ENCODE results near the gene CD86.

The CD86 gene

DNA sequence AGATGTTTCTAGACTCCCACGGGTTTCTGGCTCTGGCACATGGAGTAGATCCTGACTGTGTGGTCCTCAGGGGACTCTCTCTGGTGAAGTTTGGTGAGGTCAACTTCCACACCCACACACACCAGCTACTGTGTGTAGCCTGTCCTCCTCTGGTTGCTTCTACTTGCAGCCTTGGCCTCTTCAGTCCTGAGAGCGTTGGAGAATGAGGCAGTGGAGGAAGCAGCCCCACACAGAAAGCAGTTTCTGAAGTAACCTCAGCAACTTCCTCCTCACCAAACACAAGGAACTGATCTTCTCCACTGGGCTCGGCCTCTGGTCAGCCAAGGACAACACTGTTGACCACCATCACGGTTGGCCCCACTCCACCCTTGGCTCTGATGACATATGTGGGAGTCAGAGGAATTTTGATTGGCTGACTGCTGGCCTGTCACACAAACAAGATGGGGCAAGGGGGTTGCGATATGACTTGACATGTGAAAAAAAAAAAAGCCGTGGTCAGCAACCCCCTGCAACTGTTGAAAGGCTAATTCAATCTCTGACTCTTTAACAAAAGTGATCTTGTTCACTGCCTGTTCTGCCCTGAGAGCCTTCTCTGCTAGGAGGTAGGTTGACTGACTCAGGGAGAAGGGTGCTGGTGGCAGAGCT is 19.6 kb downstream of the CD86 start:
- H3K27me3 ChIP-seq (replicated peaks), result no peaks in the 10 kb centered on the region
- TF ChIP-seq, protein P1, sequence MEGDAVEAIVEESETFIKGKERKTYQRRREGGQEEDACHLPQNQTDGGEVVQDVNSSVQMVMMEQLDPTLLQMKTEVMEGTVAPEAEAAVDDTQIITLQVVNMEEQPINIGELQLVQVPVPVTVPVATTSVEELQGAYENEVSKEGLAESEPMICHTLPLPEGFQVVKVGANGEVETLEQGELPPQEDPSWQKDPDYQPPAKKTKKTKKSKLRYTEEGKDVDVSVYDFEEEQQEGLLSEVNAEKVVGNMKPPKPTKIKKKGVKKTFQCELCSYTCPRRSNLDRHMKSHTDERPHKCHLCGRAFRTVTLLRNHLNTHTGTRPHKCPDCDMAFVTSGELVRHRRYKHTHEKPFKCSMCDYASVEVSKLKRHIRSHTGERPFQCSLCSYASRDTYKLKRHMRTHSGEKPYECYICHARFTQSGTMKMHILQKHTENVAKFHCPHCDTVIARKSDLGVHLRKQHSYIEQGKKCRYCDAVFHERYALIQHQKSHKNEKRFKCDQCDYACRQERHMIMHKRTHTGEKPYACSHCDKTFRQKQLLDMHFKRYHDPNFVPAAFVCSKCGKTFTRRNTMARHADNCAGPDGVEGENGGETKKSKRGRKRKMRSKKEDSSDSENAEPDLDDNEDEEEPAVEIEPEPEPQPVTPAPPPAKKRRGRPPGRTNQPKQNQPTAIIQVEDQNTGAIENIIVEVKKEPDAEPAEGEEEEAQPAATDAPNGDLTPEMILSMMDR (IDR thresholded peaks at IDR 0.05; ENCODE audit: low read depth, low read length, missing control alignments), result no peak
- H3K36me3 ChIP-seq (replicated peaks), result no peaks in the 10 kb centered on the region
- DNase-seq, result no peak
- no peak overlapping the region for H3K27ac ChIP-seq
- in situ Hi-C loops (cut with HindIII; ENCODE audit: low pct_ligation_motif_present, low sequenced_read_pairs), result no loop called here
- H3K4me3 ChIP-seq (ENCODE audit: low read depth, low read length), result no peak overlapping the region

DNA sequence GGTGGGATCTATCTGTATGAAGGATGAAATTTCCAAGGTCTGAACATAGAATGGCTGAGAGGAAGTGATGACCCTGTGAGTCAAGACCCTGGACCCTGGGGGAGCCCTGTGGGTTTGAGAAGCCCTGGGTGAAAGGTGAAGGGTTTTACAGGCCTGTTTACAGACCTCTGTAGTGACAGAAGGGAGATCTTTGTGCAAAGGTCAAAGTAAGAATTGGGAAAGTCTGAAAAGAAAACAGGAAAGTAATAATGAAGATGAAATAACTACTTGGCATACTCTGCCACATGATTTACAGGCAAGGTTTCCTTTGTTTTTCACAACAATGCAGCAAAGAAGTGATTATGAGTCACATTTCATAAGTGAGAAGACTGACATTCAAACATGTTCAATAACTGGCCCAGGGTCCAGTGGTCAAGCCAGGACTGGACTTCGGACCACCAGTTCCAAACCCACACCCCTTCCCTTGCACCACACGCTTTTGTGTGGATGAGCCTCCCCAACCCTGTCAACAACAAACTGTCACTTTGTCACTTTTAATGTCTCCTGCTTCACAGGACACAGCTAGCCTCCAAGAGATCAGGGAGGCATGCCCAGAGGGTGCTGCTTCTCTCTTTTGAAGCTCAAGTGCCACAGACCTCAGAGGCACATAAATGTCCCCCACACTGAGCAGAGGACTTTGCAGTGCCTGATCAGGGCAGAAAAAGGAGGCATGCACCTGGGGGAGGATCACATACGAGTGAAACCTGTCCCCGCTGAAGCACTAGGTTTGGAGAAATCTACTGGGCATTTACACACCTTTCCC is 21.5 kb downstream of the CD86 start:
- Histone ChIP-seq H3K27ac (no peak overlapping the region), H3K36me3 (replicated peaks) (no peaks in the 10 kb centered on the region), H3K4me3 (ENCODE audit: low read depth, low read length) (no peak overlapping the region), H3K27me3 (replicated peaks) (no peaks in the 10 kb centered on the region)
- TF ChIP-seq, protein P1 (IDR thresholded peaks at IDR 0.05; ENCODE audit: low read depth, low read length, missing control alignments), result no peak
- DNase-seq, result no peak
- in situ Hi-C loops (cut with HindIII; ENCODE audit: low pct_ligation_motif_present, low sequenced_read_pairs), result no loop called here

DNA sequence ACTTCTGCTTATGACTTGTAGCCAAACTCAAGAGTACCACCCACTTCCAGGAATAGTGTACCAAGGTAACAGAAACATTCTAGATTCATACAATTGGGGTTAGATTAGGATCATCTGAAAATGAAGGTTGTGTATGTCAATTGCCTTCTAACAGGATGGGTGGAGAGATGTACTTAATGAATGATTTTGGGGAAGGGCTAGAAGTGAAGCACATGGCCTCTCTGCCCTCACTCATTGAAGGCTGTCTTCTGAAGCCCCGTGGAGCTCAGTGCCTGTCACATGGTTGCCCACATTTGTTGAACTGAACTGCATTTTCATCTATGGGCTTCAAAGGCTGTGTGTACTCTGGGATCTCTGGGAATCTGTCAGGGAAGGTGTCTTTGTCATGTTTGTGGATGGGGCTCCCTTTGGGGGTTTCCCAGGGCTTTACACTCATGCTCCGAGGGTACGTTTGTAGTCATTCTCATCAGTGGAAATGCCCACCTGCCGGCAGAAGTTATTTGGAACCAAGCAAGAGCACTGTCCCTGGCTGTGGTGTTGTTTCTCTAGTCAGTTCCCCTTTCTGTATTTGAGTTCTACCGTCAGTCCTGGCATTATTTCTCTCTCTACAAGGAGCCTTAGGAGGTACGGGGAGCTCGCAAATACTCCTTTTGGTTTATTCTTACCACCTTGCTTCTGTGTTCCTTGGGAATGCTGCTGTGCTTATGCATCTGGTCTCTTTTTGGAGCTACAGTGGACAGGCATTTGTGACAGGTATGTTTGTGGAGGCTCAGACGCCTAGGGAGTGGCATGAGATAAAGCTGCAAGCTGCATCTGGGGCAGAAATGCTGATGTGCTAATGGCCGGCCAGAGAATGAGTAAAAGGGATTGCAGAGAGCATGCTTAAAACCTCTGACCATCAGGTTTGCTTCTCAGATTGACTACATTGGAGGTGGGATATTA is 22.4 kb downstream of the CD86 start:
- H3K4me3 ChIP-seq (ENCODE audit: low read depth, low read length), result no peak overlapping the region
- no peaks in the 10 kb centered on the region for H3K27me3 ChIP-seq (replicated peaks)
- H3K27ac ChIP-seq, result no peak overlapping the region
- TF ChIP-seq, protein P1 (IDR thresholded peaks at IDR 0.05; ENCODE audit: low read depth, low read length, missing control alignments), result no peak
- DNase-seq, result no peak
- in situ Hi-C loops (cut with HindIII; ENCODE audit: low pct_ligation_motif_present, low sequenced_read_pairs), result no loop called here
- no peaks in the 10 kb centered on the region for H3K36me3 ChIP-seq (replicated peaks)

DNA sequence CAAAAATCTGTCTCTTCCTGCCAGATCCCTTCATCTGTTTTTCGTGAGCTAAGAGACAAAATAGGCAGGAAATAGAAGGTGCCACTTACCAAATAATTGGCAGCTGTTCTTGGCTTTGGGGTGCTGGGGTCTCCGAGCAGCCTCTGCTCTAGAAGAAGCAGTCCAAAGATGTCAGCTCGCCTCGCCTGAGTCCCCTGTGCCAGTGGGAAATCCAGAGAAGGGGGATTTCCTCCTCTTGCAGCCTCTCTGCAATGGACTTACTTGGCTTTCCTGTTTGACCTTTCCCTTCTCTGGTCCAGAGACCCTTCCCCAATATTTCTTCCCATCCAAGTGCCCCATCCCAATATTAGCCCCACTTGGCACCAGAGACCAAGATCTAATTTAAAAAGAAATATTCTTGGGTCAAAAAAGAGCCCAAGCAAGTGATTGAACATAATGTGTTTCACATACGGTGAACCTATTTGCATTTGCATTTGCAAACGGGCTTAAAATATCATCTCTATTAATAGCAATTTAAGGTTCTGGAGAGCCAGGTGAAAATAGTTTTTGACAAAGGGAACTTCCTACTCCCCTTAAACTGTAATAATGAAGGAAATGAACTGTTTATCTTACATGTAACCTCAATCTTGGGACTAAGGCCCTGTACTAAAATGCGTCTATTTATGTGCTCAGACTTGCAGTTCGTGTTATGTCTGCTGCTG is 23.2 kb downstream of the CD86 start:
- no peak for DNase-seq
- no peak overlapping the region for H3K27ac ChIP-seq
- TF ChIP-seq, protein P1 (IDR thresholded peaks at IDR 0.05; ENCODE audit: low read depth, low read length, missing control alignments), result no peak
- H3K4me3 ChIP-seq (ENCODE audit: low read depth, low read length), result no peak overlapping the region
- no peaks in the 10 kb centered on the region for H3K36me3 ChIP-seq (replicated peaks)
- no peaks in the 10 kb centered on the region for H3K27me3 ChIP-seq (replicated peaks)
- in situ Hi-C loops (cut with HindIII; ENCODE audit: low pct_ligation_motif_present, low sequenced_read_pairs), result no loop called here

DNA sequence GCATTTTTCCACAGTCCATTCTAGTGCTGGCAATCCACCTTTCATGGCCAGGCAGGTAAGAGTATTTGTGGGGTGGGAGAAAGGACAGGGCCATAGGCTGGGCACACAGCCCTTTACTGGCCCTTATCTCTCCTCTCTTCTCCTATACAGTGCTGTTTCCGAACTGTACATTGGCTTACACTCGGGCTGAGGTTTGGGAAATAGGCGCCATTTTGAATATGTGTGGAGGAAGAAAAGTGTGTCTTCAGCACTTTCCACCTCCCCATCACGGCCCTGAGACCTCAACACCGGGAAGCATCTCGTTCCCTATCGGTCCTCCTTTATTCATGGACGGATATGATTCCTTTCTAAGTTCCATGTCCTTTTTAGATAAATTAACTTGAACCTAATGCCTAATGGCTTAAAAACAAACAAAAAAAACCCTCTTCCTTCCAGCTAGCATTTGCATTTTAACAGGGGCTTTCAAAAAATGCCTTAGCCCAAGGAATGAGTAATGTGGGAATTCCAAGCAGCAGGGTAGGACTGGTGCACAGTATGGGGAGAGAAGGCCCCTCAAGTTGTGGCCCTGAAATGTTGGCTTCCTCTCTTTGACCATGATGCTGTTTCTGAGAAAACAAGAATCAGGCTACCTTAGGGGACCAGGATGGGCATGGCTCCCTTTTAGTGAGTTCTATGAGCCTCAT is 24.5 kb downstream of the CD86 start:
- in situ Hi-C loops (cut with HindIII; ENCODE audit: low pct_ligation_motif_present, low sequenced_read_pairs), result no loop called here
- TF ChIP-seq, protein P1 (IDR thresholded peaks at IDR 0.05; ENCODE audit: low read depth, low read length, missing control alignments), result no peak
- H3K27me3 ChIP-seq (replicated peaks), result no peaks in the 10 kb centered on the region

More for the DNA sequence above, 24.5 kb downstream of the CD86 start:
- no peak for DNase-seq
- no peak overlapping the region for H3K27ac ChIP-seq
- H3K36me3 ChIP-seq (replicated peaks), result no peaks in the 10 kb centered on the region
- H3K4me3 ChIP-seq (ENCODE audit: low read depth, low read length), result no peak overlapping the region

All from brain microvascular endothelial cell (primary cell).